Panc1 (cell line): ENCODE data around the gene CNTN1.

Experiments
- POLR2AphosphoS5 ChIP-seq: IDR thresholded peaks from 2 replicates; pipeline ENCODE4 v1.6.1; 2012; ENCODE audit warnings: mild to moderate bottlenecking, low read depth, low read length, moderate library complexity
- REST ChIP-seq, 2 experiments: IDR thresholded peaks; 2 replicates each; pipeline ENCODE4 v1.6.1; 2011 to 2012; ENCODE audit warnings: low read depth in 2 of 2, control low read depth in 1 of 2, low read length in 1 of 2, mild to moderate bottlenecking in 1 of 2, moderate library complexity in 1 of 2; ENCODE audit not compliant: insufficient read depth in 1 of 2
- TCF7L2 ChIP-seq: IDR thresholded peaks from 2 replicates; pipeline ENCODE4 v1.6.1; 2011; ENCODE audit warnings: mild to moderate bottlenecking, low read depth, low read length, inconsistent platforms
- TF ChIP-seq, protein P1 (sequence below): fragments of 450-650 bp; IDR thresholded peaks from 2 replicates; pipeline ENCODE4 v1.5.1; 2017; ENCODE audit warnings: mild to moderate bottlenecking

DNA sequence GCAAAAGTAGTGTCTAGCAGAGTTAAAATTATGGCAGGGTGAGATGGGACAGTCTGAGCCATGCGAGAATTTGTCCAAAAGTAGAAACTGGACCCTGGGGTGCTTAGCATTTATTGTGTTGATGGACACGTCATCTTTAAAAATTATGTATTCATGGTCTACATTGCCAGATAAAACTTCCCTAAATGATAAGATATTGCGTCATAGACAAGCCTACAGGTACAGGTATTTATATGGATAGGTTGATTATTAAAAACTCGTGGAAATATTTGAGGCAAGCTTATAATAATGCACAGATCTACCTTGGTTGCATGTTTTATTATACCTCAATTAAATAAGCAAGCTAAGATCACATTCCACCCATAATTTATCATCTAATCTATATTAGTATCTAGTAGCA is 299.9 kb downstream of the CNTN1 start:
- TF ChIP-seq, protein P1, sequence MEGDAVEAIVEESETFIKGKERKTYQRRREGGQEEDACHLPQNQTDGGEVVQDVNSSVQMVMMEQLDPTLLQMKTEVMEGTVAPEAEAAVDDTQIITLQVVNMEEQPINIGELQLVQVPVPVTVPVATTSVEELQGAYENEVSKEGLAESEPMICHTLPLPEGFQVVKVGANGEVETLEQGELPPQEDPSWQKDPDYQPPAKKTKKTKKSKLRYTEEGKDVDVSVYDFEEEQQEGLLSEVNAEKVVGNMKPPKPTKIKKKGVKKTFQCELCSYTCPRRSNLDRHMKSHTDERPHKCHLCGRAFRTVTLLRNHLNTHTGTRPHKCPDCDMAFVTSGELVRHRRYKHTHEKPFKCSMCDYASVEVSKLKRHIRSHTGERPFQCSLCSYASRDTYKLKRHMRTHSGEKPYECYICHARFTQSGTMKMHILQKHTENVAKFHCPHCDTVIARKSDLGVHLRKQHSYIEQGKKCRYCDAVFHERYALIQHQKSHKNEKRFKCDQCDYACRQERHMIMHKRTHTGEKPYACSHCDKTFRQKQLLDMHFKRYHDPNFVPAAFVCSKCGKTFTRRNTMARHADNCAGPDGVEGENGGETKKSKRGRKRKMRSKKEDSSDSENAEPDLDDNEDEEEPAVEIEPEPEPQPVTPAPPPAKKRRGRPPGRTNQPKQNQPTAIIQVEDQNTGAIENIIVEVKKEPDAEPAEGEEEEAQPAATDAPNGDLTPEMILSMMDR, result no peak
- no peak for TF ChIP-seq TCF7L2
- TF ChIP-seq REST (IDR thresholded peaks at IDR 0.05; ENCODE audit: insufficient read depth in 1 of 2, low read depth in 2 of 2, low read length in 1 of 2), result no peak
- no peak for TF ChIP-seq POLR2AphosphoS5
